SK-N-SH treated with all-trans-retinoic acid at 6 μM for 48 hours (cell line): Measurements from ENCODE around the gene WASHC4.

Source experiments
- ATAC-seq: fragments of 200-7000 bp; cut with Tn5 transposase; 3 replicates; pipeline ENCODE4 v1.9.1; 2020; ENCODE audit warnings: mild to moderate bottlenecking, moderate library complexity
- ARNTL ChIP-seq: fragments of 450-650 bp; formaldehyde crosslinking; IDR thresholded peaks from 2 replicates; pipeline ENCODE4 v1.5.0; 2020; ENCODE audit warnings: low read depth, mild to moderate bottlenecking, moderate library complexity, borderline replicate concordance
- BACH2 ChIP-seq: fragments of 250-450 bp; sonication (Bioruptor Pico); IDR thresholded peaks from 2 replicates; pipeline ENCODE4 v1.9.0; 2021; ENCODE audit warnings: mild to moderate bottlenecking, borderline replicate concordance
- CREB5 ChIP-seq: fragments of 250-450 bp; sonication (Bioruptor Pico); IDR thresholded peaks from 2 replicates; pipeline ENCODE4 v1.5.1; 2020; ENCODE audit warnings: low read depth, mild to moderate bottlenecking, moderate library complexity
- CSDC2 ChIP-seq: fragments of 250-450 bp; sonication (Bioruptor Pico); IDR thresholded peaks from 2 replicates; pipeline ENCODE4 v1.5.0; 2020; ENCODE audit warnings: mild to moderate bottlenecking, moderate library complexity
- ESRRG ChIP-seq: fragments of 250-450 bp; sonication (Bioruptor Pico); IDR thresholded peaks from 2 replicates; pipeline ENCODE4 v1.6.1; 2021; ENCODE audit warnings: mild to moderate bottlenecking
- GLIS3 ChIP-seq: fragments of 250-450 bp; sonication (Bioruptor Pico); IDR thresholded peaks from 2 replicates; pipeline ENCODE4 v1.5.0; 2020; ENCODE audit warnings: mild to moderate bottlenecking, moderate library complexity
- ISL1 ChIP-seq: fragments of 250-450 bp; sonication (Bioruptor Pico); IDR thresholded peaks from 2 replicates; pipeline ENCODE4 v2.1.2; 2022; ENCODE audit warnings: mild to moderate bottlenecking, moderate library complexity
- PATZ1 ChIP-seq: fragments of 250-450 bp; sonication (Bioruptor Pico); IDR thresholded peaks from 2 replicates; pipeline ENCODE4 v1.8.0; 2020; ENCODE audit warnings: mild to moderate bottlenecking, moderate library complexity, borderline replicate concordance
- POU6F1 ChIP-seq: fragments of 250-450 bp; sonication (Bioruptor Pico); IDR thresholded peaks from 2 replicates; pipeline ENCODE4 v1.8.0; 2021; ENCODE audit warnings: low read depth, mild to moderate bottlenecking, moderate library complexity, borderline replicate concordance
- PPARA ChIP-seq: fragments of 250-450 bp; sonication (Bioruptor Pico); IDR thresholded peaks from 2 replicates; pipeline ENCODE4 v1.5.0; 2020; ENCODE audit warnings: mild to moderate bottlenecking, borderline replicate concordance
- SNAI2 ChIP-seq: fragments of 250-450 bp; sonication (Bioruptor Pico); IDR thresholded peaks from 2 replicates; pipeline ENCODE4 v1.5.0; 2020; ENCODE audit warnings: mild to moderate bottlenecking, moderate library complexity
- ZC3H10 ChIP-seq: fragments of 250-450 bp; sonication (Bioruptor Pico); IDR thresholded peaks from 2 replicates; pipeline ENCODE4 v1.5.1; 2021; ENCODE audit warnings: mild to moderate bottlenecking, moderate library complexity
- ZFP30 ChIP-seq: fragments of 450-650 bp; formaldehyde crosslinking; IDR thresholded peaks from 2 replicates; pipeline ENCODE4 v1.5.0; 2022; ENCODE audit warnings: mild to moderate bottlenecking, moderate library complexity
- ZNF565 ChIP-seq: fragments of 450-650 bp; formaldehyde crosslinking; conservative IDR thresholded peaks from 2 replicates; pipeline ENCODE4 v1.5.0; 2020; ENCODE audit warnings: low read depth, mild to moderate bottlenecking, moderate library complexity
- ZNF70 ChIP-seq: fragments of 450-650 bp; formaldehyde crosslinking; IDR thresholded peaks from 2 replicates; pipeline ENCODE4 v1.5.0; 2020; ENCODE audit warnings: mild to moderate bottlenecking, moderate library complexity
- ZNF8 ChIP-seq: fragments of 450-650 bp; formaldehyde crosslinking; IDR thresholded peaks from 2 replicates; pipeline ENCODE4 v1.5.0; 2020; ENCODE audit warnings: mild to moderate bottlenecking, moderate library complexity
- TF ChIP-seq, protein P1 (sequence below): fragments of 250-450 bp; sonication (Bioruptor Pico); IDR thresholded peaks from 2 replicates; pipeline ENCODE4 v1.5.1; 2021; ENCODE audit warnings: mild to moderate bottlenecking, moderate library complexity

WASHC4 gene

DNA sequence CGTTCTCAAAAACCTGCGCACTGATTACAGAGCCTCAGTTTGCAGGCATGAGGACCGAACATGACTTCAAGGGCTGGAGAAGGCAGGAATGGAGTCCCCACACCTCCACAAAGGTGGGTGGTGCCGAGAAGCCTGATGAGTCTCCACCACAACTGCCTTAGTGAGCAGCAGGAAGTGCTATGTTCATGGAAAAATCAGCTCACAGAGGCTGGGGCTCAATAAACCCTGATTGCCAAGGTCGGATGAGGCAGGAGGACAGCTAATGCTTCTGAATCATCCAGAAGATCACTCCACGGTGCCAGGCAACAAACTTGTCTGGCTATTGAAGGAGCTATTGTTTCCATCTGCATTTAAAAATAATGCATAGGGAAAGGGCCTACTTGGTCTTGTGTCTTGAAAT lies 97.4 kb downstream of the WASHC4 start (continued):
- TF ChIP-seq ZNF565 (CRISPR knock-in tag) = no peak

- no peak for TF ChIP-seq ZC3H10 (CRISPR knock-in tag)
- no peak for TF ChIP-seq ISL1 (CRISPR knock-in tag)
- no peak for TF ChIP-seq ZNF70 (CRISPR knock-in tag)
- TF ChIP-seq ARNTL = no peak
- TF ChIP-seq, protein P1, sequence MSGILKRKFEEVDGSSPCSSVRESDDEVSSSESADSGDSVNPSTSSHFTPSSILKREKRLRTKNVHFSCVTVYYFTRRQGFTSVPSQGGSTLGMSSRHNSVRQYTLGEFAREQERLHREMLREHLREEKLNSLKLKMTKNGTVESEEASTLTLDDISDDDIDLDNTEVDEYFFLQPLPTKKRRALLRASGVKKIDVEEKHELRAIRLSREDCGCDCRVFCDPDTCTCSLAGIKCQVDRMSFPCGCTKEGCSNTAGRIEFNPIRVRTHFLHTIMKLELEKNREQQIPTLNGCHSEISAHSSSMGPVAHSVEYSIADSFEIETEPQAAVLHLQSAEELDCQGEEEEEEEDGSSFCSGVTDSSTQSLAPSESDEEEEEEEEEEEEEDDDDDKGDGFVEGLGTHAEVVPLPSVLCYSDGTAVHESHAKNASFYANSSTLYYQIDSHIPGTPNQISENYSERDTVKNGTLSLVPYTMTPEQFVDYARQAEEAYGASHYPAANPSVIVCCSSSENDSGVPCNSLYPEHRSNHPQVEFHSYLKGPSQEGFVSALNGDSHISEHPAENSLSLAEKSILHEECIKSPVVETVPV (CRISPR knock-in tag) = no peak
- TF ChIP-seq ESRRG = no peak
- TF ChIP-seq ZFP30 (CRISPR knock-in tag) = no peak
- no peak for TF ChIP-seq CREB5 (CRISPR knock-in tag)
- peak; percentile 11 for ATAC-seq
These were observed 98.0 kb downstream of the WASHC4 start for GRCh38 chr12:105205322-105206048.

DNA sequence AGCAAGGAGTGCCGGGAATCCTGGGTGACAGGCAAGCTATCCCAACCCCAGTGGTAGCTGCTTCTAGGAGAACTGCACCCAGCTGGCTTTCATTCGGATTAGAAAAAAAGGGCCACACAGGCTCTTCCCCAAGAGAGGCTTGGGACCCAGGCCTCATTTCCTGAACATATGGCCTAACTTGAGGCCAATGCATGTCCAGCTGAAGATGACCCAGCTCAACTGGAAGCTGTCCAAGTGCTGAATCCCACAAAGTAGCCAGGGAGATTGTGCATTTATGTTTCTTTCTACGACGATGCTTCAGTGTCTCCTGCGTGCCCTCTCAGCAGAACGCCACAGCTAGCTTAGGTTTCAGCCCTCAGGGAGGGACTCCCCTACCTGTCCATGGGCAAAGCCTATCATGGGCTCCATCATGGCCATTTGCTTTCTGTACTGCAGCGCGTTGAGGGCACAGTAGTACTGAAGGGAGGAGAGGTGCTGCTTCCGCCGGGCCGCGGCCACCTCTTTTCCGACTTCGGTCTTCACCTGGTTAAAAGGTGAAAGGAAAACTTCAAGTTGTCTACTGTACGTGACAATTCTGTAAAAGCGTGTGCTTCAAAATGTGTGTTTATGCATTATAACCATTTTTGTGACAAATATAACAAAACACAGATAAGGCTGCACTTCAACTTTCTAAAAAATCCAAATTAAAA lies 99.3 kb downstream of the WASHC4 start:
- TF ChIP-seq CSDC2 (CRISPR knock-in tag) (no peak), ESRRG (no peak), BACH2 (CRISPR knock-in tag) (no peak), SNAI2 (CRISPR knock-in tag) (no peak), ZNF70 (CRISPR knock-in tag) (no peak), ZNF8 (CRISPR knock-in tag) (no peak)
- TF ChIP-seq, protein P1 (CRISPR knock-in tag) = no peak
- no peak for ATAC-seq

- no peak for ATAC-seq
- TF ChIP-seq CREB5 (CRISPR knock-in tag) (no peak), ZC3H10 (CRISPR knock-in tag) (no peak), POU6F1 (CRISPR knock-in tag) (no peak), PPARA (CRISPR knock-in tag) (no peak), SNAI2 (CRISPR knock-in tag) (no peak), PATZ1 (no peak), ZFP30 (CRISPR knock-in tag) (no peak), GLIS3 (CRISPR knock-in tag) (no peak), BACH2 (CRISPR knock-in tag) (no peak), CSDC2 (CRISPR knock-in tag) (no peak)
These were observed 101.6 kb downstream of the WASHC4 start for GRCh38 chr12:105209091-105209490.
